Esophagus (tissue), 2 donors: Measurements from ENCODE around the gene SCFD1. TPM values are rescaled to one million over a fixed set of nuclear protein-coding genes. Genes with fewer than 3 reads are reported as not detected.
"Not testable (repeated sequence)": the region's sequence is repeated elsewhere in the genome, so short reads cannot be mapped to it uniquely, and the experiment has no call there.

Source experiments
- H3K27ac ChIP-seq, 2 donors: one replicate each; pipeline ENCODE4 v1.5.1; 2013; ENCODE audit warnings: low read depth in 2 of 2, mild to moderate bottlenecking in 2 of 2, inconsistent platforms in 1 of 2, low read length in 1 of 2, moderate library complexity in 1 of 2
- H3K27me3 ChIP-seq, 2 donors: one replicate each; pipeline ENCODE4 v1.6.1; 2013; ENCODE audit warnings: low read length in 2 of 2, control low read depth in 1 of 2, mild to moderate bottlenecking in 1 of 2; ENCODE audit not compliant: insufficient read depth in 2 of 2, control insufficient read depth in 1 of 2
- H3K36me3 ChIP-seq, 2 donors: one replicate each; pipeline ENCODE4 v1.6.1; 2013; ENCODE audit warnings: low read length in 1 of 2; ENCODE audit not compliant: control insufficient read depth in 2 of 2, insufficient read depth in 2 of 2
- H3K4me1 ChIP-seq, 2 donors: one replicate each; pipeline ENCODE4 v1.6.1; 2013; ENCODE audit warnings: low read length in 1 of 2; ENCODE audit not compliant: control insufficient read depth in 2 of 2, insufficient read depth in 2 of 2
- H3K4me3 ChIP-seq, 2 donors: one replicate each; pipeline ENCODE4 v1.5.1; 2013; ENCODE audit warnings: low read length in 2 of 2, mild to moderate bottlenecking in 2 of 2, low read depth in 1 of 2, moderate library complexity in 1 of 2
- H3K9me3 ChIP-seq, 2 donors: one replicate each; pipeline ENCODE4 v1.6.1; 2013; ENCODE audit warnings: mild to moderate bottlenecking in 2 of 2, low read depth in 1 of 2, low read length in 1 of 2, moderate library complexity in 1 of 2; ENCODE audit not compliant: control insufficient read depth in 2 of 2, insufficient read depth in 1 of 2
- WGBS, 2 donors: extraction: QIAGEN DNeasy Blood & Tissue Kit; methylation state at CpG; one replicate each; pipeline ENCODE4 v1.1.7; 2013; 5-methylcytosine and 5-hydroxymethylcytosine counted together
- polyA plus RNA-seq, 2 donors: library from polyadenylated mRNA; stranded (reverse); fragments of 200-250 nt; gene quantifications; one replicate each; pipeline ENCODE4 v1.2.3, GENCODE V29; 2013
- donor health status: healthy with polysubstance abuse.
- donor health status: Bipolar disorder and iron deficiency.

SCFD1 gene
- polyA plus RNA-seq, 2 donors, result 41.5 to 84.4 TPM

GRCh38 chr14:30584058-30584630 is 38.0 kb upstream of the SCFD1 start:
- no peaks in the 10 kb centered on the region for H3K36me3 ChIP-seq
- H3K4me3 ChIP-seq, result no peak overlapping the region
- no peaks in the 10 kb centered on the region for H3K9me3 ChIP-seq
- H3K27ac ChIP-seq, result no peak overlapping the region
- no peaks in the 10 kb centered on the region for H3K4me1 ChIP-seq
- no peaks in the 10 kb centered on the region for H3K27me3 ChIP-seq

GRCh38 chr14:30585204-30585603 is 36.9 kb upstream of the SCFD1 start:
- Histone ChIP-seq H3K27ac (no peak overlapping the region), H3K4me3 (no peak overlapping the region), H3K27me3 (no peaks in the 10 kb centered on the region), H3K36me3 (no peaks in the 10 kb centered on the region), H3K9me3 (no peaks in the 10 kb centered on the region), H3K4me1 (no peaks in the 10 kb centered on the region)

- Histone ChIP-seq H3K9me3 (no peaks in the 10 kb centered on the region), H3K27me3 (no peaks in the 10 kb centered on the region), H3K36me3 (no peaks in the 10 kb centered on the region), H3K4me1 (no peaks in the 10 kb centered on the region), H3K4me3 (no peak overlapping the region), H3K27ac (no peak overlapping the region)
- WGBS, 2 donors, result 61 to 62% methylated on average over 3 of the region's 3 CpGs
Observed at GRCh38 chr14:30587141-30587540, 35.0 kb upstream of the SCFD1 start.

GRCh38 chr14:30588873-30589272 is 33.2 kb upstream of the SCFD1 start:
- H3K4me3 ChIP-seq, result no peak overlapping the region
- no peak overlapping the region for H3K27ac ChIP-seq
- H3K36me3 ChIP-seq, result no peaks in the 10 kb centered on the region
- no peaks in the 10 kb centered on the region for H3K27me3 ChIP-seq
- H3K4me1 ChIP-seq, result no peaks in the 10 kb centered on the region
- H3K9me3 ChIP-seq, result no peaks in the 10 kb centered on the region

GRCh38 chr14:30596935-30597334 is 25.2 kb upstream of the SCFD1 start:
- Histone ChIP-seq H3K4me1 (no peaks in the 10 kb centered on the region), H3K9me3 (no peaks in the 10 kb centered on the region), H3K27ac (no peak overlapping the region), H3K4me3 (no peak overlapping the region), H3K36me3 (no peaks in the 10 kb centered on the region), H3K27me3 (no peaks in the 10 kb centered on the region)
- 62 to 81% methylated on average over 1 of the region's 1 CpG for WGBS, 2 donors

- Histone ChIP-seq H3K36me3 (no peaks in the 10 kb centered on the region), H3K27ac (no peak overlapping the region), H3K9me3 (no peaks in the 10 kb centered on the region), H3K4me1 (no peaks in the 10 kb centered on the region), H3K4me3 (no peak overlapping the region), H3K27me3 (no peaks in the 10 kb centered on the region)
Observed at GRCh38 chr14:30597504-30597903, 24.6 kb upstream of the SCFD1 start.

GRCh38 chr14:30600922-30601918 is 20.9 kb upstream of the SCFD1 start:
- Histone ChIP-seq H3K36me3 (no peaks in the 10 kb centered on the region), H3K27ac (no peak overlapping the region), H3K27me3 (no peaks in the 10 kb centered on the region), H3K4me3 (no peak overlapping the region), H3K4me1 (no peaks in the 10 kb centered on the region), H3K9me3 (no peaks in the 10 kb centered on the region)
- 95 to 96% methylated on average over 8 of the region's 8 CpGs for WGBS, 2 donors

GRCh38 chr14:30603402-30603801 is 18.7 kb upstream of the SCFD1 start:
- Histone ChIP-seq H3K4me1 (no peaks in the 10 kb centered on the region), H3K4me3 (no peak overlapping the region), H3K36me3 (no peaks in the 10 kb centered on the region), H3K27me3 (no peaks in the 10 kb centered on the region), H3K27ac (no peak overlapping the region), H3K9me3 (no peaks in the 10 kb centered on the region)
- WGBS, 2 donors, result 94 to 95% methylated on average over 3 of the region's 3 CpGs

- WGBS, 2 donors, result 98 to 100% methylated on average over 8 of the region's 8 CpGs
- not testable (repeated sequence) for H3K4me3 ChIP-seq, H3K36me3 ChIP-seq, H3K9me3 ChIP-seq, H3K27ac ChIP-seq, H3K4me1 ChIP-seq, H3K27me3 ChIP-seq
Observed at GRCh38 chr14:30604696-30605095, 17.4 kb upstream of the SCFD1 start.
